Measurements from ENCODE around the gene PWP2.
A peak's percentile ranks its signal among the peaks of the same experiment; 100 is the strongest.

The PWP2 gene

DNA sequence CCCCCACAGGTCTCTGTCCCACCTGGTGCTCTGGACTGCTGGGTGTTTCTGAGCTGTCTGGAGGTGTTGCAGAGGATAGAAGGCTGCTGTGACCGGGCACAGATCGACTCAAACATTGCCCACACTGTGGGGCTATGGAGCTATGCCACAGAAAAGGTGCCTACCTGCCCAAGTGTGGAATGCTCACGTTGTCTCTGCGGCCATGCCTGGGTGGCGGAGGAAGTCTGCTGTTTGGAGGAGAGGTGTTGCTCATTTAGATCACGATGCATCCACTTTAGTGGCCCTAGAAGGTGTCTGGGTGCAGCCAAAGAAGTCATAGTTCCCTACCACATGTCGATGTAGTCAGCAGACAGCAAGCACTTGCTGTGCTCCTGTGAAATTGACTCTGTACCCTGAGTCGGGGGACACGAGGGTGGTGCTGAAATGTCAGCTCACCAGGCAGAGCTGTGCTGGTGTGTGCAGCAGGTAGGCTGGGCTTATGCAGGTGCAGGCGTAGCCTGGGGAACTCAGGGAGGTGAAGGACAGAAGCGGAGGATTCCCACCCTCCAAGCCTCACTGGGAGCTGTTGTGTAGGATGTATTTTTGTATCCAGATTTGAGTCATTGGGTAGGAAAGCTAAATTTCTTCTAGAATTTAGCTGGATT is 32.8 kb upstream of the PWP2 start:
- H3K9me3 Mint-ChIP-seq: no peaks in the 10 kb centered on the region
- no peak overlapping the region for H3K4me3 Mint-ChIP-seq
- H3K36me3 Mint-ChIP-seq (ENCODE audit: low read depth): peaks cover 53% of the 10 kb centered on the region
- peaks cover 43% of the 10 kb centered on the region for H3K4me1 Mint-ChIP-seq (ENCODE audit: low read depth)
- no peaks in the 10 kb centered on the region for H3K27me3 Mint-ChIP-seq (ENCODE audit: low read depth)
- no peak overlapping the region for H3K27ac Mint-ChIP-seq

DNA sequence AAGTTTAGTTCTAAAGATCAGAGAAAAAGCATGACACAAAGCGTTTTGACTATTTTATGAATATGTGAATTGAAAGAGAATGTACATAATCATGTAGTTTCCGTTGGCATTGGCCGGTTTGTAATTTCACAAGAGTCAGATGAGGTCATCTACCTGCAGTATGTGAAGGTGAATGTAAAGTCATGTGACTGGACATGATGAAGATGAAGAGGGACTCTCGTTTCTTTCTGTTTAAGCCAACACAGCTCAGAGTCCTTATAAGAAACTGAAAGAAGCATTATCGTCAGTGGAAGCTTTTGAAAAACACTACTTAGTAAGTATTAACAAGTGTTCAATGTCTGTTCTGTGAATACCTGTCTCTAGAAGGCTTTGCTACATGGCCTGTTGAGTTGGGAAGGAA is 30.9 kb upstream of the PWP2 start:
- Mint-ChIP-seq H3K27me3 (ENCODE audit: low read depth) (no peaks in the 10 kb centered on the region), H3K4me1 (ENCODE audit: low read depth) (peaks cover 53% of the 10 kb centered on the region), H3K4me3 (no peak overlapping the region), H3K27ac (peak overlapping the region; percentile 49), H3K9me3 (no peaks in the 10 kb centered on the region), H3K36me3 (ENCODE audit: low read depth) (peaks cover 58% of the 10 kb centered on the region)

DNA sequence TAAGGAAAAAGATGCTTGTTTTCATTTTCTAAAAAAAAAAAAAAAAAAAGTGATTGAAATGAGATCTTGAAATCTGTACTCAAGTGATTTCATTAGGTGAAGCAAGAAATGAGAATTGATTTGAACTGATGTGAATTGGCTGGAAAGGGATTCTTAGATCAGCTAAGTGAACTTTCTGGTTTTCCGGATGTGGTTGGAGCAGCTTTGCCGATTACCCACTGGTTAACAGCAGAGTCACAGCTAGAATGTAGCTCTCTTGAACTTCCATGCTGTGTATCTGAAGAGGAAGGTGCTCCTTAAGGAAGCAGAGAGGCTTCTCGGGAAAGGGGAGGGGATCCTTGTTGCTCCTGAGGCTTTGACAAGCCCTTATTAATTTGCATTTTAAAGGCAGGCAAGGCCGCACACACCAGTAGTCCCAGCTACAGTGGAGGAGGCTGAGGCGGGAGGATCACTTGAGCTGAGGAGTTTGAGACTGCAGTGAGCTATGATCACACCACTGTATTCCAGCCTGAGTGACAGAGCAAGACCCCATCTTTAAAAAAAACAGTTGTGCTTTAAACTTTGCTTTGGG is 28.7 kb upstream of the PWP2 start:
- Mint-ChIP-seq H3K27ac (peak overlapping the region; percentile 77), H3K4me1 (ENCODE audit: low read depth) (peaks cover 65% of the 10 kb centered on the region), H3K4me3 (peak overlapping the region; percentile 31), H3K36me3 (ENCODE audit: low read depth) (peaks cover 69% of the 10 kb centered on the region), H3K9me3 (no peaks in the 10 kb centered on the region), H3K27me3 (ENCODE audit: low read depth) (no peaks in the 10 kb centered on the region)

DNA sequence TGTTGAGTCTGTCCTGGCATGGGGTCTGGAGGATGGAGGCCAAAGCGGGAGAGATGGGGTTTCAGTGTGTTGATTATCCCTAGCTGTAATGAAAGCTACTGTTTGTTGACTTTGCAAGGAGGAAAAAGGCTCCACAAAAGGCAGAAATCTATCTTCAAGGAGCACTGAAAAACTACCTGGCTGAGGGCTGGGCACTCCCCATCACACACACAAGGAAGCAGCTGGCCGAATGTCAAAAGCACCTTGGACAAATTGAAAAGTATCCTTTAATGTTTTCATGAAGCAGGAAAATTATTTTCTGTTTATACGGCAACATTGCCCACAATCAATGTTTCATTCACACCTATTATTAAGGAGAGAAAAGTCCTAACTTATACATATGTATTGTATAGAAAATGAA is 27.8 kb upstream of the PWP2 start:
- H3K27me3 Mint-ChIP-seq (ENCODE audit: low read depth): no peaks in the 10 kb centered on the region
- peaks cover 65% of the 10 kb centered on the region for H3K36me3 Mint-ChIP-seq (ENCODE audit: low read depth)
- H3K4me1 Mint-ChIP-seq (ENCODE audit: low read depth): peaks cover 67% of the 10 kb centered on the region
- H3K4me3 Mint-ChIP-seq: no peak overlapping the region
- no peaks in the 10 kb centered on the region for H3K9me3 Mint-ChIP-seq
- H3K27ac Mint-ChIP-seq: peak overlapping the region; percentile 74

DNA sequence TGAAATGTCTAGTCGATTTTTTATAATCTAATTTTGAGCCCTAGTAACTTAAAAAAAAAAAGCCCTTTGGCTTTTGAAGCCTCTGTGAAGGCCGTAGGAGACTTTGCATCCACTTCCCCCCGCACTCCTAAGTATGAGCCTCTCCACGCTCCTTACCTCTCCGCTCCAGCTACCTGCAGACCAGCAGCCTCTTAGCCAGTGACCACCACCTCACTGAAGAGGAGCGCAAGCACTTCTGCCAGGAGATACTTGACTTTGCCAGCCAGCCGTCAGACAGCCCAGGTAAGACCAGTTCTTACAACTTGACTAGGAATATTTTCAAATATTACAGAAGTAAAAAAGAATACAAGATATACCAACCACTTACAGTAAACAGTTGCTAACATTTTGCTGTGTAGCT is 27.4 kb upstream of the PWP2 start:
- Mint-ChIP-seq H3K9me3 (no peaks in the 10 kb centered on the region), H3K36me3 (ENCODE audit: low read depth) (peaks cover 67% of the 10 kb centered on the region), H3K27ac (peak overlapping the region; percentile 91), H3K4me1 (ENCODE audit: low read depth) (peaks cover 69% of the 10 kb centered on the region), H3K4me3 (peak overlapping the region; percentile 22), H3K27me3 (ENCODE audit: low read depth) (no peaks in the 10 kb centered on the region)

DNA sequence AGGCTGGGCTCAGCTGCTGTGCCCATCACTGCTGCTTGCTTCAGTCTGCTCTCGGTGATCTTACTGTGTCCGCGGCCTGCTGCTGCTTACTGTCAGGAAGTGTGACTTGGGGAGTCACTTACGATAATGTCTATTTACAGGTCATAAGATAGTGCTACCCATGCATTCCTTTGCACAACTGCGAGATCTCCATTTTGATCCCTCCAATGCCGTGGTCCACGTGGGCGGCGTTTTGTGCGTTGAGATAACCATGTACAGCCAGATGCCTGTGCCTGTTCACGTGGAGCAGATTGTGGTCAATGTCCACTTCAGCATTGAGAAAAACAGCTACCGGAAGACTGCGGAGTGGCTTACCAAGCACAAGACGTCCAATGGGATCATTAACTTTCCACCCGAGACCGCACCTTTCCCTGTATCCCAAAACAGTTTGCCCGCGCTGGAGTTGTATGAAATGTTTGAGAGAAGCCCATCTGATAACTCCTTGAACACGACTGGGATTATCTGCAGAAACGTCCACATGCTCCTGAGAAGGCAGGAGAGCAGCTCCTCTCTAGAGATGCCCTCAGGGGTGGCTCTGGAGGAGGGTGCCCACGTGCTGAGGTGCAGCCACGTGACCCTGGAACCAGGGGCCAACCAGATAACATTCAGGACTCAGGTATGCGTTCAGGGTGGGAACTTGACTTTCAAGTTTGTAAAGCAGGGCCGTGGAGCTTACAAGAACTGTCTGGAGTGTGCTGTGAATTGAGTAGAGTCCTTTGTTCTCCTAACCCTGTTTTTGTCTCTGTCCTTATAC is 24.4 kb upstream of the PWP2 start:
- H3K36me3 Mint-ChIP-seq (ENCODE audit: low read depth): peaks cover 77% of the 10 kb centered on the region

DNA sequence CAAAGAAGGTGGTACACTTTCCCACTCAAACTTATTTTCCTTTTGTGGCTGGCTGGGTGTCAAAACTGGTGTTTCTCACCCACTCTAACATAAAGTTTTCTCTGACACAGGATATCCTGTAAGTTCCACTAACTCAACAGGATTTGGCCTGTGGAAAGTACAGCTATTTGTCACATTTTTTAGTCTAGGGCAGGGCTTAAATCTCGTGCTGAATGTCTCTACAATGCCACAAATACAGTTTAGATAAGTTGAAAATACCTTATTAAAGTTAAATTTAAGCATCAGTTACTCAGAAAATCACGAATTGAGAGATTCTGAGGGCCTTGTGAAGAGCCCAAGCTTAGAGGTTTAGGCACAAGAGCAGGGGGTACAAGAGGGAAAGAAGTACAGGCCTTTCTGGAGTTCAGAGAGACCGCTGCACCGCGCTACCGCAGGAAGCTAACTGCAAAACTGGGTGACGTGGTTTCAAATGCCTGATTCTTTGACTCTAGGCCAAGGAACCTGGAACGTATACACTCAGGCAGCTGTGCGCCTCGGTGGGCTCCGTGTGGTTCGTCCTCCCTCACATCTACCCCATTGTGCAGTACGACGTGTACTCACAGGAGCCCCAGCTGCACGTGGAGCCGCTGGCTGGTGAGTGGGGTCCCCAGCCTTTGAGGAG is 23.4 kb upstream of the PWP2 start:
- H3K4me3 Mint-ChIP-seq: peak overlapping the region; percentile 80
- no peaks in the 10 kb centered on the region for H3K9me3 Mint-ChIP-seq
- peaks cover 86% of the 10 kb centered on the region for H3K4me1 Mint-ChIP-seq (ENCODE audit: low read depth)
- H3K36me3 Mint-ChIP-seq (ENCODE audit: low read depth): peaks cover 79% of the 10 kb centered on the region
- peak overlapping the region; percentile 99 for H3K27ac Mint-ChIP-seq
- no peaks in the 10 kb centered on the region for H3K27me3 Mint-ChIP-seq (ENCODE audit: low read depth)

More for the DNA sequence above, 24.4 kb upstream of the PWP2 start:
- Mint-ChIP-seq H3K27me3 (ENCODE audit: low read depth) (no peaks in the 10 kb centered on the region), H3K4me3 (peak overlapping the region; percentile 80), H3K9me3 (no peaks in the 10 kb centered on the region), H3K4me1 (ENCODE audit: low read depth) (peaks cover 83% of the 10 kb centered on the region), H3K27ac (peak overlapping the region; percentile 99)

DNA sequence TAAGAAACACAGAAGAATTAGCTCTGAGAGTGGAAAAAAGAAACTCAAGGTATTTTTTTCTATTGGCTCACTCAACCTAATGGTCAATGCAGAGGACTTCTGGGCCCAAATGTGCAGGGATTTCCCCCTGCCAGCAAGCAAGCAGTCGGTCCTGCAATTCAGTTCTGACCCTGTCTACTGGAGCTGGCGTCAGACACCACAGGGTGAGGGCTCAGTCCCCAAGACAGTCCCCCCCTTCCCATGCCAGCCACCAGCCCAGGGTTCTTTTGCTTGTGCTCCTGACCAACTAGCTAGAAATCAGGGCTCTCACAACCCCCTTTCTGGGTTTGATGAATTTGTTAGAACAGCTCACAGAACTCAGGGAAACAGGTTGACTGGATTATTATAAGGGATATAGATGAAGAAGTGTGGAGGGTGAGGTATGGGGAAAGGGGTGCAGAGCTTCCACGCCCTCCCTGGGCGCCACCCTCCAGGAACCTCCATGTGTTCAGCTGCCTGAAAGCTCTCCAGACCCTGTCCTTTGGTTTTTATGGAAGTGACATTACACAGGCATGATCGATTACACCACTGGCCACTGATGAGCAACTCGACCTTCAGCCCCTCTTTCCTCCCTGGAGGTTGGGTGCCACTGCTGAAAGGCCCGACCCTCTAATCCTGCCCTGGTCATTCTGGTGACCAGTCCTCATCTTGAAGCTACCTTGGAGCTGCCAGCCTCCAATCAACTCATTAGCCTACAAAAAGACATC is 22.5 kb upstream of the PWP2 start:
- Mint-ChIP-seq H3K27ac (peak overlapping the region; percentile 99), H3K27me3 (ENCODE audit: low read depth) (no peaks in the 10 kb centered on the region), H3K36me3 (ENCODE audit: low read depth) (peaks cover 80% of the 10 kb centered on the region), H3K4me3 (peak overlapping the region; percentile 80), H3K9me3 (no peaks in the 10 kb centered on the region), H3K4me1 (ENCODE audit: low read depth) (peaks cover 88% of the 10 kb centered on the region)

DNA sequence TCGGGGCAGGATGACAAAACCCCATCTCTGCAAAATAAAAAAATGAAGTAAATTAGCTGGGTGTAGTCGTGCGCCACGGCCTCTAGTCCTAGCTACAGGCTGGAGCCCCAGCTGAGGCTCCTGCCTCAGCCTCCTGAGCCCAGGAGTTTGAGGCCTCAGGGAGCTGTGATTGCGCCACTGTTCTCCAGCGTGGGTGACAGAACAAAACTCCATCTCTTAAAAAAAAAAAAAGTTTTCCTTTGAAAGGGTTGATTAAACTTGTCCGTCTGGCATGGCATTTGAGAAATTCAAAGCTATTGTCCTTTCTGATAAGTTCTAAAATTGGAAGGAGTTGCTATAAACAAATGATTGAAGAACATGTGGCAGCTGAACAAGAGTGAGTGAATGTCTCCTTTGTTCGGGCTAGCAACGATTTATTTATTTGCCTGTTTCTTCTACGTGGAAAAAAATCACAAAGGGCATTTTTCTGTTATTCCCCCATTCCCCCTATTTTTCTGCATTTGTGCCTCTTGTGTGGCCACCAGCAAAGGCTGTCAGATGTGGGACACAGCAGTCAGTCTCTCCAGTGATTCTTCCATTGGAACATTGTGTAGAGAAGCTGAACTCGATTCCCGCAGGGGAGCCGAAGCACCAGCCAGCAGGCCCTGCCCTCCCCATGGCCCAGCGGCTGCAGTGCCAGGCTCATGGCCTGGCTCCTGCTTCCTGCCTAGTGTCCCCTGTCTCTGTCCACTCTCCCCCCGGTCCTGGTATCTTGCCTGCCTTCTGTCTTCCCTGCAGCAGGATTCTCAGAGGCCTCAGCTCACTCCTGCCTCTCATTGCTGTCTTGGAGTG is 21.5 kb upstream of the PWP2 start:
- Mint-ChIP-seq H3K36me3 (ENCODE audit: low read depth) (peaks cover 81% of the 10 kb centered on the region), H3K27ac (peak overlapping the region; percentile 99), H3K27me3 (ENCODE audit: low read depth) (no peaks in the 10 kb centered on the region), H3K4me1 (ENCODE audit: low read depth) (peaks cover 90% of the 10 kb centered on the region), H3K9me3 (no peaks in the 10 kb centered on the region), H3K4me3 (peak overlapping the region; percentile 80)

DNA sequence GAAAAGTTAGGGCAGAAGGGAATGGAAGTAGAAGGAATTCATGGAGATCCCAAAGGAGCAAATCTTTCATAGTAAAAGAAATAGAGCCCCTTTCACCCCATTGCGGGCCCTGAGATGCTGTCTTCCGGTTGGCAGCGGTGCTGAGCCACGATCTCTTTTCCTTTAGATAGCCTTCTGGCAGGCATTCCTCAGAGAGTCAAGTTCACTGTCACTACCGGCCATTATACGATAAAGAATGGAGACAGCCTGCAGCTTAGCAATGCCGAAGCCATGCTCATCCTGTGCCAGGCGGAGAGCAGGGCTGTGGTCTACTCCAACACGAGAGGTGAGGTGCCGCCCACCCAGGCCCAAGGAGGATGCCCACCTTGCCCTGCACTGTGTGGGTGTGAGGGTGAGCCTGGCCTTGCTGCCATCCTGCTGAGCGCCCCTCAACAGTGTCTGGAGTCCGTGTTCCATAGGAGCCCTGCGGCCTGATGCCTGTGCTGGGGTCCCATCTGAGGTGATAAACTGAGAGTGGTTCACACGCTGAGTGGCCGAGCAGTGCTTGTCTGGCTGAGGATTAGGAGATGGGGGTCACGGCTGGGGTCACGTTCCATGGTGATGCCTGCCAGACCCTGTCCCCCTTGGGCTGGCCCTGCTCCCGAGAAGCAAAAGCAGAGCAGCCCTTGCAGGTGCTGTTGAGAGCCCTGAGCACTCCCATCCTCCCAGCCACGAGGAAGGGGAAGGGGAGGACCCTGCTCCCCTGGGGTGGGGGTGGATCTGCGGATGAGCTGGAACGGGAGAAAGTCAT is 20.4 kb upstream of the PWP2 start:
- H3K4me1 Mint-ChIP-seq (ENCODE audit: low read depth): peaks cover 83% of the 10 kb centered on the region
- no peaks in the 10 kb centered on the region for H3K27me3 Mint-ChIP-seq (ENCODE audit: low read depth)
- H3K27ac Mint-ChIP-seq: peak overlapping the region; percentile 99
- H3K36me3 Mint-ChIP-seq (ENCODE audit: low read depth): peaks cover 75% of the 10 kb centered on the region
- no peaks in the 10 kb centered on the region for H3K9me3 Mint-ChIP-seq
- peak overlapping the region; percentile 69 for H3K4me3 Mint-ChIP-seq

DNA sequence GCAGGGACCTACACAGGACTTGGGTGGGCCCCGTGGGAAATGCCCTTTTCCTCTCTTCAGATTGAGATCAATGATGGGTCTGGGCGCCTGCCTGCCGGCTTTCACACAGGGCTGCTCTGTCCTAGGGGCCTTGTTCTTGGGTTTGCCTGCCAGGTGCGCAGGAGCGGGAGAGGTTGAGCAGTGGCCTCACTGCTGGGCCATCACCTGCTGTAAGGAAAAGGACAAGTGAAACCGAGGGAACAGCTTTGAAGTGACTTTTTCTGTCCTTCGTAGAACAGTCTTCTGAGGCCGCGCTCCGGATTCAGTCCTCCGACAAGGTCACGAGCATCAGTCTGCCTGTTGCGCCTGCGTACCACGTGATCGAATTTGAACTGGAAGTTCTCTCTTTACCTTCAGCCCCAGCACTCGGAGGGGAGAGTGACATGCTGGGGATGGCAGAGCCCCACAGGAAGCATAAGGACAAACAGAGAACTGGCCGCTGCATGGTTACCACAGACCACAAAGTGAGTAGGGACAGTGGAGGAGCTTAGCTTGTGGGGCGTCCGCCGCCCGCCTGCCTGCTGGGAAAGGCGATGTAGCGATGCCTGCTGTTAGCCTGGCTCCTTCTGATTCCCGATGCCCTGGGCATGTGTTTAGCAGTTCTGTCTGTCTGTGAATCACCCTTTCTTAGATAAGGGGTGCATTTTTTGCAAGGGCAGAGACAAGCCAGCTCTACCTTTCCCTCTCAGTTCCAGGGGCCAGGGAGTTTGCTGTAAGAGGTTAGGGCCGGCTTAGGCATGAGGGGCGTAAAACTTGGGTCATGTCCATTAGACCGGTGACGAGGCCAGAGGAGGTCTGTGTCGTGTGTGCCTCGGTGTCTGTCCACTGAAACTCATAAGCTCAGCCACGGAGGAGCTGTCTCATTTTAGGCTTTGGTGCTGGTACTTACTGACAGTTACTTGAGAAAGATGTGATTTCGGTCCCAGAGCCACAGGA is 19.5 kb upstream of the PWP2 start:
- H3K9me3 Mint-ChIP-seq: no peaks in the 10 kb centered on the region
- peaks cover 73% of the 10 kb centered on the region for H3K36me3 Mint-ChIP-seq (ENCODE audit: low read depth)
- peak overlapping the region; percentile 72 for H3K4me3 Mint-ChIP-seq

DNA sequence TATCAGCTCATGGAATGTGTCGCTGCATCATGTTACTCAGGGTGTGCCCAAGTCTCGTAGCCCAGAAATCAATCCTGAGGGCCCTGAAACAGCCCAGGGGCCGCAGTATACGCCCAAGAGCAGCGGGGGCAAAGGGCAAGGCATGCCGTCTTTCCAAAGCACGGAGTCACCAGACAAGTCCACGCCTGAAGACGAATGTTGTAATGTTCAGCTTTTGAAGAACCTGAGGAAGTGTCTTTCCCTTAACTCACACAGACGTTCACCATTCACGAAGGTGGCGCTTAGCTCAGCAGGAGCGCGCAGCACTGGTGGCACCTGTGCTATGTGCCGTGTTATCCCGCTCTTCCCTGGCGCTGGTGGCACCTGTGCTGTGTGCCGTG is 18.8 kb upstream of the PWP2 start:
- Mint-ChIP-seq H3K9me3 (no peaks in the 10 kb centered on the region), H3K27ac (peak overlapping the region; percentile 99), H3K4me1 (ENCODE audit: low read depth) (peaks cover 68% of the 10 kb centered on the region), H3K27me3 (ENCODE audit: low read depth) (no peaks in the 10 kb centered on the region), H3K4me3 (no peak overlapping the region), H3K36me3 (ENCODE audit: low read depth) (peaks cover 69% of the 10 kb centered on the region)

More for the DNA sequence above, 19.5 kb upstream of the PWP2 start:
- Mint-ChIP-seq H3K4me1 (ENCODE audit: low read depth) (peaks cover 75% of the 10 kb centered on the region), H3K27ac (peak overlapping the region; percentile 99), H3K27me3 (ENCODE audit: low read depth) (no peaks in the 10 kb centered on the region)
